Measurements from ENCODE around the gene TMEM184B.
"Not testable (repeated sequence)": the region's sequence is repeated elsewhere in the genome, so short reads cannot be mapped to it uniquely, and the experiment has no call there.

Gene TMEM184B

DNA sequence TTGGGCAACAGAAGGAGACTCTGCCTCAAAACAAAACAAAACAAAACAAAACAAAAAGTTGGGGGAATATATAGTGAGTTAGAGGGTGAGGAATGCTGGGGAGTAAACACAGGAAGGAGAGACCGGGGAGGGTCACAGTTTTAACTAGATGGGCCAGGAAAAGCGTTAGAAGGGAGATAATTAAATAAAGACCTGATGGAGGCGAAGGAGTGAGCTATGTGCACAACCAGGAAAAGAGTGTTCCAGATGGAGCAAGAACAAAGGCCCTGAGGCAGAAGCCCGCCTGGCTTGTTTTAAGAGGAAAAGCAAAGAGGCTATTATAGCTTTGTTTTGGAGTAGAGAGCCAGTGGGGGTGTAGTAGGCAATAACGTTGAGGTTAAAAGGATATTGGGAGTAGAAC lies 86.4 kb downstream of the TMEM184B start:
- no peak for DNase-seq (ENCODE audit: extremely low read depth, insufficient read length)
- H3K27me3 ChIP-seq (replicated peaks; ENCODE audit: control insufficient read depth, insufficient read depth, low read length): no peaks in the 10 kb centered on the region
- no peaks in the 10 kb centered on the region for H3K36me3 ChIP-seq (ENCODE audit: control insufficient read depth, insufficient read depth, low read length)
- no peak overlapping the region for H3K4me3 ChIP-seq (replicated peaks; ENCODE audit: low read depth, low read length)
- TF ChIP-seq, protein P1, sequence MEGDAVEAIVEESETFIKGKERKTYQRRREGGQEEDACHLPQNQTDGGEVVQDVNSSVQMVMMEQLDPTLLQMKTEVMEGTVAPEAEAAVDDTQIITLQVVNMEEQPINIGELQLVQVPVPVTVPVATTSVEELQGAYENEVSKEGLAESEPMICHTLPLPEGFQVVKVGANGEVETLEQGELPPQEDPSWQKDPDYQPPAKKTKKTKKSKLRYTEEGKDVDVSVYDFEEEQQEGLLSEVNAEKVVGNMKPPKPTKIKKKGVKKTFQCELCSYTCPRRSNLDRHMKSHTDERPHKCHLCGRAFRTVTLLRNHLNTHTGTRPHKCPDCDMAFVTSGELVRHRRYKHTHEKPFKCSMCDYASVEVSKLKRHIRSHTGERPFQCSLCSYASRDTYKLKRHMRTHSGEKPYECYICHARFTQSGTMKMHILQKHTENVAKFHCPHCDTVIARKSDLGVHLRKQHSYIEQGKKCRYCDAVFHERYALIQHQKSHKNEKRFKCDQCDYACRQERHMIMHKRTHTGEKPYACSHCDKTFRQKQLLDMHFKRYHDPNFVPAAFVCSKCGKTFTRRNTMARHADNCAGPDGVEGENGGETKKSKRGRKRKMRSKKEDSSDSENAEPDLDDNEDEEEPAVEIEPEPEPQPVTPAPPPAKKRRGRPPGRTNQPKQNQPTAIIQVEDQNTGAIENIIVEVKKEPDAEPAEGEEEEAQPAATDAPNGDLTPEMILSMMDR (IDR thresholded peaks at IDR 0.05; ENCODE audit: insufficient read depth, low read length, poor library complexity, severe bottlenecking): no peak

DNA sequence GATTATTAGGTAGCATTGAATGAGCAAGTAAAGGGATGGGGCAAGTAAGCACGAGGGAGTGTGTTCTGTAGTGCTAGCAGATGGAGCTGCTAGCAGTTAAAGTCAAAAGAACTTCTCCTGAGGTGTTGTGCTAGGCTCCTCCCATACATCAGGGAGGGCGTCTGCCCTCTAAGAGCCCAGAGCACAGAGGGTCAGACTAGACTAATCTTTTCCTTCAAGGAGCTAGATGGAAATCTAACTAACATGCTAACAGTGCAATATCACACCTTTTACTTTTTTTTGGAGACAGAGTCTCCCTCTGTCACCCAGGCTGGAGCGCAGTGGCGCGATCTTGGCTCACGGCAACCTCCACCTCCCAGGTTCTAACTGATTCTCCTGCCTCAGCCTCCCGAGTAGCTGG lies 88.0 kb downstream of the TMEM184B start:
- Histone ChIP-seq H3K4me3 (replicated peaks; ENCODE audit: low read depth, low read length) (no peak overlapping the region), H3K27me3 (replicated peaks; ENCODE audit: control insufficient read depth, insufficient read depth, low read length) (no peaks in the 10 kb centered on the region), H3K36me3 (ENCODE audit: control insufficient read depth, insufficient read depth, low read length) (no peaks in the 10 kb centered on the region)
- DNase-seq (ENCODE audit: extremely low read depth, insufficient read length): no peak
- TF ChIP-seq, protein P1 (IDR thresholded peaks at IDR 0.05; ENCODE audit: insufficient read depth, low read length, poor library complexity, severe bottlenecking): no peak

DNA sequence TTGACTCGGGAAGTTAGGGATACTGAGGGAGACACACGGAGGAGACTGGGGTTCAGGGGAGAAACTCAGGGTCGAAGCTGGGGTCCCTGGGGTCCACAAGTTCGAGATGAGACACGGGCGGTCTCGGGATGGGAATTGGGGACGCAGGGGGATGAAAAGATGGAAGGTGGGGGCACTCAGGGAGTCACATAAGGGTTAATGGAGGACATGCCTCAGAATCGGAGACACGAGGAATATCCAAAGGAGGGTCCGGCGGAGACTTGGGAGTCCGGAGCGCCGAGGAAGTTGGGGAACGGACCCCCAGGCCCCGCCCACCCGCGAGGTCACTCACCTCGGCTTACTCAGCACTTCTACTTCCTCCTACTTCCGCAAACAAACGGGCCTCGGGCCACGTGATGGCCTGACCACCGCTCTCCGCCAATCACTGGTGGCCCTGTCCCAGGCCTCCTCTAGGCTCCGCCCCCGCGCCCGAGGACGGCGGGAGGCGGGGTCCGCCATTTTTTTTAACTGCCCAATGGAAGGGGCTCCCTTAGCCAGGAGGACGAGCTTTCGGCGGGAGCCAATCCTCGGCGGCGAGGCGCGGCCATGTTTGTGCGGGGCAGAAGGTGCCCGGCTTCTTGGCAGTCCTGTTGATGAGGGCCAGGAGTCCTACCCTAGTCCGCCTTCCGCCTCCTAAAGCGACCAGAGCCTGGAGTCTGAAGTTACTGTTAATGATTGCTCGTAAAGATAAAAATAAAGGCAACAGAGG lies 91.2 kb downstream of the TMEM184B start, which contains the start of gene PLA2G6:
PLA2G6 (minus strand) TSS at position 378 of the 748 bp plus-strand sequence. CDS start 12,404 bp downstream, outside the sequence.
- Histone ChIP-seq H3K27me3 (replicated peaks; ENCODE audit: control insufficient read depth, insufficient read depth, low read length) (no peaks in the 10 kb centered on the region), H3K36me3 (ENCODE audit: control insufficient read depth, insufficient read depth, low read length) (no peaks in the 10 kb centered on the region), H3K4me3 (replicated peaks; ENCODE audit: low read depth, low read length) (peak within 1 kb of the TSS; percentile 77)
- TF ChIP-seq, protein P1 (IDR thresholded peaks at IDR 0.05; ENCODE audit: insufficient read depth, low read length, poor library complexity, severe bottlenecking): no peak
- peak; percentile 100 for DNase-seq (ENCODE audit: extremely low read depth, insufficient read length)

DNA sequence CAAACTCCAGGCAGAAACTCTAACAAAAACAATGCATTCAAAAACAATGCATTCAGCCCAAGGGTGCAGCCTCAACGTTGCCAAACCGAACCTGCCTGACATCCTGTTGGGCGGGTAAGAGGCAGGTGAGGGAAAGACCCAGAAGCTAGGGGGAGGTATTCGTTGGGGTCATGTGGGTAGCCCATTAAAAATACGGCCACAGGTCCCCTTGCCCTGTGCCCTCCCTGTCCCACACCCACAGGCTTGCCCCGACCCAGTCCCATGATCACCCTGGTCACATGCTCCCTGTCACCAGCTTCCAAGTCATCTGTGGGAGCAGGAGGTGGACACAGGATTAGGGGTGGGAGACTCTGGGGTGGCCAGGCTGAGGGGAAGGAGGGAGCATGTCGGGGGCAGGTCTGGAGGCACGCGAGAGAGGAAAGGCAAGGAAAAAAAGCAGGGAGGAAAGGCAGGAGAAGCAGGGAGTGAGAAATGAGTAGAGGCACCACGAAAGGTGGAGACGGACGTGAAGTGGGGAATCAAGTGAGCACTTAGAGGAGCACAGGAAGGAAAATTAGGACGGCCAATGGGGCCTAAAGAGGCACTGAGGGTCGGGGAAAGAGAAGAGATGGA lies 91.9 kb downstream of the TMEM184B start:
- no peaks in the 10 kb centered on the region for H3K36me3 ChIP-seq (ENCODE audit: control insufficient read depth, insufficient read depth, low read length)
- TF ChIP-seq, protein P1 (IDR thresholded peaks at IDR 0.05; ENCODE audit: insufficient read depth, low read length, poor library complexity, severe bottlenecking): no peak
- DNase-seq (ENCODE audit: extremely low read depth, insufficient read length): peak; percentile 65

DNA sequence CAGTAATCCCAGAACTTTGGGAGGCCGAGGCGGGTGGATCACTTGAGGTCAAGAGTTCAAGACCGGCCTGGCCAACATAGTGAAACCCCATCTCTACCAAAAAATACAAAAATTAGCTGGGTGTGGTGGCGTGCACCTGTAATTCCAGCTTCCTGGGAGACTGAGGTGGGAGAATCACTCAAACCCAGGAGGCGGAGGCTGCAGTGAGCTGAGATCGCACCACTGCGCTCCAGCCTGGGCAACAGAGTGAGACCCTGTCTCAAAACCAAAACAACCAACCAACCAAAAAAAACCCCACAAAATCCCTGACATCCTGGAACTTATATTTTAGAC lies 94.2 kb downstream of the TMEM184B start:
- not testable (repeated sequence) for H3K27me3 ChIP-seq (replicated peaks; ENCODE audit: control insufficient read depth, insufficient read depth, low read length); H3K4me3 ChIP-seq (replicated peaks; ENCODE audit: low read depth, low read length); DNase-seq (ENCODE audit: extremely low read depth, insufficient read length)

More for the DNA sequence above, 91.9 kb downstream of the TMEM184B start:
- Histone ChIP-seq H3K27me3 (replicated peaks; ENCODE audit: control insufficient read depth, insufficient read depth, low read length) (no peaks in the 10 kb centered on the region), H3K4me3 (replicated peaks; ENCODE audit: low read depth, low read length) (peak overlapping the region; percentile 77)

DNA sequence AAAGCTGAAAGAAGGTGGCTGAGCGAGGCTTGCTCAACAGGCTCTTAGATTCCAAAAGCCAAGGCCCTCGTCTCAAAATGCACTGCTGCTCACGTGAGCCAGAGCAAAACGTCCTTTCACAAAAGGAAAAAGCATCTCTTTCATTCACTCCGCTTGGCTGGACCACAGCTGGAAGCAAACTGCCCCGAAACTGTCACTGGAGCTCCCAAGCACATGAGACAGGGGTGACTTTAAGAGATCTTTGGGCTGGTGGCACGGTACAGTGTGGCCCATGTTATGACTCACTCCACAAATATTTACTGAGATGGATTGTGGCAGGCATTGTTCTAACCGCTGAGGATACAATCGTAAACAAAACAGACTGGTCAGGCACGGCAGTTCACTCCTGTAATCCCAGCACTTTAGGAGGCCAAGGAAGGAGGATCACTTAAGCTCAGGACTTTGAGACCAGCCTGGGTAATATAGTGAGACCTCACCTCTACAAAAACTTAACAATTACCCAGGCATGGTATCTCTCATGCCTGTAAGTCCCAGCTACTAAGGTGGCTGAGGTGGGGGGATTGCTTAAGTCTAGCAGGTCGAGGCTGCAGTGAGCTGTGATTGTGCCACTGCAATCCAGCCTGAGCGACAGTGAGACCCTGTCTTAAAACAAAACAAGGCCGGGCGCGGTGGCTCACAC lies 94.7 kb downstream of the TMEM184B start:
- Histone ChIP-seq H3K27me3 (replicated peaks; ENCODE audit: control insufficient read depth, insufficient read depth, low read length) (no peaks in the 10 kb centered on the region), H3K36me3 (ENCODE audit: control insufficient read depth, insufficient read depth, low read length) (no peaks in the 10 kb centered on the region), H3K4me3 (replicated peaks; ENCODE audit: low read depth, low read length) (no peak overlapping the region)
- TF ChIP-seq, protein P1 (IDR thresholded peaks at IDR 0.05; ENCODE audit: insufficient read depth, low read length, poor library complexity, severe bottlenecking): no peak
- DNase-seq (ENCODE audit: extremely low read depth, insufficient read length): no peak

More for the DNA sequence above, 94.2 kb downstream of the TMEM184B start:
- not testable (repeated sequence) for H3K36me3 ChIP-seq (ENCODE audit: control insufficient read depth, insufficient read depth, low read length)

DNA sequence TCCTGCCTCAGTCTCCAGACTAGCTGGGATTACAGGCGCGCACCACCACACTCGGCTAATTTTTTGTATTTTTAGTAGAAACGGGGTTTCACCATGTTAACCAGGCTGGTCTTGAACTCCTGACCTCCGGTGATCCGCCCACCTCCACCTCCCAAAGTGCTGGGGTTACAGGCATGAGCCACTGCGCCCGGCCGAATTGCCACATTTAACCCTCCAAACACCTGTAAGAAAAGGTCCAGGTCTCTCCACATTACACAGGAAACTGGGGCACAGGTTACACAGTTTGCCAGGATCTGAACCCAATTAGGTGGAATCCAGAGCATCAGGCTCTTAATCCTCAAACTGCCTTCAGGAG lies 95.3 kb downstream of the TMEM184B start:
- H3K27me3 ChIP-seq (replicated peaks; ENCODE audit: control insufficient read depth, insufficient read depth, low read length); DNase-seq (ENCODE audit: extremely low read depth, insufficient read length); H3K36me3 ChIP-seq (ENCODE audit: control insufficient read depth, insufficient read depth, low read length); H3K4me3 ChIP-seq (replicated peaks; ENCODE audit: low read depth, low read length): not testable (repeated sequence)

All from GM06990 (cell line).